GM12878 (cell line): ENCODE measurements around the gene THSD8.

Experiments used
- CTCF ChIP-seq, 3 experiments: IDR thresholded peaks in 2 of 3; conservative IDR thresholded peaks in 1 of 3; 2 replicates each; pipeline ENCODE4 v1.5.1; 2011; ENCODE audit warnings: low read depth in 3 of 3, low read length in 3 of 3, mild to moderate bottlenecking in 3 of 3, control low read depth in 2 of 3, moderate library complexity in 2 of 3, inconsistent platforms in 1 of 3, mixed read lengths in 1 of 3; ENCODE audit not compliant: control insufficient read depth in 2 of 3, insufficient read depth in 1 of 3; ENCODE audit errors: extremely low read depth in 1 of 3
- EP300 ChIP-seq, 2 experiments: fragments of 150-350 bp in 1 of 2; IDR thresholded peaks; 2 replicates each; pipeline ENCODE4 v1.6.1; 2011 to 2012; ENCODE audit warnings: low read depth in 2 of 2, low read length in 2 of 2, borderline replicate concordance in 1 of 2, improper control_type of control experiment in 1 of 2, inconsistent platforms in 1 of 2; ENCODE audit not compliant: control insufficient read depth in 1 of 2
- GABPA ChIP-seq: IDR thresholded peaks from 2 replicates; pipeline ENCODE4 v1.6.1; 2014; ENCODE audit warnings: antibody characterized with exemption, low read depth, mild to moderate bottlenecking, inconsistent platforms
- MAX ChIP-seq: IDR thresholded peaks from 2 replicates; pipeline ENCODE4 v1.6.1; 2012; ENCODE audit warnings: low read depth, low read length, improper control_type of control experiment
- RBBP5 ChIP-seq: fragments of 200-600 bp; sonication (generic); conservative IDR thresholded peaks from 2 replicates; pipeline ENCODE4 v1.6.1; 2016
- ZBTB11 ChIP-seq: fragments of 450-650 bp; formaldehyde crosslinking; IDR thresholded peaks from 2 replicates; pipeline ENCODE4 v1.5.0; 2022; ENCODE audit warnings: mild to moderate bottlenecking, missing genetic modification characterization

GRCh38 chr19:12796146-12797071, 5.5 kb upstream of the THSD8 start:
- TF ChIP-seq GABPA, result no peak
- TF ChIP-seq CTCF (IDR thresholded peaks at IDR 0.05 in 2 of 3, conservative IDR thresholded peaks at IDR 0.05 in 1 of 3; ENCODE audit: control insufficient read depth in 2 of 3, extremely low read depth in 1 of 3, insufficient read depth in 1 of 3, low read depth in 3 of 3, low read length in 3 of 3), result peak; percentile 94 to 98 (median 96); a peak in 5 of 6 replicates
- TF ChIP-seq RBBP5, result no peak
- TF ChIP-seq ZBTB11, result no peak
- no peak for TF ChIP-seq EP300 (IDR thresholded peaks at IDR 0.05; ENCODE audit: borderline replicate concordance in 1 of 2, control insufficient read depth in 1 of 2, low read depth in 2 of 2, low read length in 2 of 2)
- TF ChIP-seq MAX, result 0 out of 2 replicates have a peak, but pooled peaks have one; percentile 27
